Measurements from ENCODE around the gene TSC22D3.

The TSC22D3 gene

DNA sequence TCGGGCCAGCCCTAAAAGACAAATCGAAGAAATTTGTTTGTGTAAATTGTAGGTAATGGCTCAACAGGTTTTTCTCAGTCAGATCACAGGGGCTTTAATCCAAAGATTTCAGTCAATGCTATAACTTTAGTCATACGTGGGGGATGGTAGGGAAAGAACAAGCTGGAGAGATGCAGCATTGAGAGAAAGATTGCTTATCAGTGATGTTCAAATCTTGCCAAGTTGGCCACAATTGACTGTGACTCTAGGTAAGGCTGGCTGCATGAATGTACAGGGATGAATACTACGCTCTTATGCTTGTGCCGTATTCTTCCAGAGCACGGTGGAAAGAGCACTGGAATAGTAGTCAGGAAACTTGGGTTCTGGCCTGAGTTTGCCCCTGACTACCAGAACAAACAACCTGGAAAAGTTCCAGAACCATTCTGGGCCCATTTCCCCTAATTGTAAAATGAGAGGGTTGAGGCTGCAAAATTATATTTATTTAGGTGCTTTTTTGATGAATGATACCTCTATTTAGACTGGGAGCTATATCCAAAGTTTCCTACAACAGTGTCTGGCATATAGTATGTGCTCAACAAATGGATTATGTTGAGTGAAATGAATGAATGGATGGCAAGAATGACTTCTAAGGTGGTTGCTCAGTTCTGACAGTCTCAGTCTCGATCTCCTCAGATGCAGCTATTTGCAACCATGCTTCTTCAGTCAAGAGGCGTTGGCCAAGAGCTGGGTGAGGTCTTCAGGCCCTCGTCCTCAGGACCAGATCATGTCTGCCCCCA, 44.4 kb downstream of the TSC22D3 start:
- in situ Hi-C loops (cut with MboI; ENCODE audit: low sequenced_read_pairs): no loop called here

GRCh38 chrX:107730298-107730655, 45.3 kb downstream of the TSC22D3 start:
- in situ Hi-C loops (cut with MboI; ENCODE audit: low sequenced_read_pairs): no loop called here

DNA sequence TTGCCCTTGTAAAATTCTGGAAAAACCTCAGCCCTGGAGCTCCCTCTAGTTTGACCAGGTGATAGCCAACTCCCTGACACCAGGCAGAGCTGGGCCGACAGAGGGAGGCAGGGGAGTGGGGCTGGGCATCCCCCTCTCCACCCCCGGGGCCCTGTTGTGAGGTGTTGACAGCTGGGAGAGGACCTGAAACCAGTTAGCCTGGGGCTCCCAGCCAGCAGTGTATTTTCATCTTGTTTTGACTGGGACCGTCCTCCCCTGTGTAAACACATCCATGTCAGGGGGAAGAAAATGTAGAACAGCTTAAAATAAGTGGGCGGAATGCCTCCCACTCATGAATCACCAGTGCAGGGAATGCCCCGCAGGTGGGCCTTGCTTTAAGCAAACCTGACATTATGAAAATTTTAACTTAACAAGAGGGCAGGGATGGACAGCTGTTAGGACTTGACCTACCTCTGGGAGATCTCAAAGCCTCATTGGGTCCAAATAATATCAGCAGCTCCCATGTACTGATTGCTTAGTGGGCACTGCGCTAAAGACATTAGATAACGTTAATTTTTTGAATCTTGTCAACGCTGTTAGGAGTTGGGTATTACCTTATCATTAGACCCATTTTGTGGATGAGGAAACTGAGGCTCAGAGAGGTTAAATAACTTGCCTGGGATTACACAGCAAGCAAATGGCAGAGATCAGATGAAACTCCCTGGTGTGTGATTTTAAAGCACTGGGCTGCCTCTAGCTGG, 45.9 kb downstream of the TSC22D3 start:
- in situ Hi-C loops (cut with MboI; ENCODE audit: low sequenced_read_pairs): no loop called here

DNA sequence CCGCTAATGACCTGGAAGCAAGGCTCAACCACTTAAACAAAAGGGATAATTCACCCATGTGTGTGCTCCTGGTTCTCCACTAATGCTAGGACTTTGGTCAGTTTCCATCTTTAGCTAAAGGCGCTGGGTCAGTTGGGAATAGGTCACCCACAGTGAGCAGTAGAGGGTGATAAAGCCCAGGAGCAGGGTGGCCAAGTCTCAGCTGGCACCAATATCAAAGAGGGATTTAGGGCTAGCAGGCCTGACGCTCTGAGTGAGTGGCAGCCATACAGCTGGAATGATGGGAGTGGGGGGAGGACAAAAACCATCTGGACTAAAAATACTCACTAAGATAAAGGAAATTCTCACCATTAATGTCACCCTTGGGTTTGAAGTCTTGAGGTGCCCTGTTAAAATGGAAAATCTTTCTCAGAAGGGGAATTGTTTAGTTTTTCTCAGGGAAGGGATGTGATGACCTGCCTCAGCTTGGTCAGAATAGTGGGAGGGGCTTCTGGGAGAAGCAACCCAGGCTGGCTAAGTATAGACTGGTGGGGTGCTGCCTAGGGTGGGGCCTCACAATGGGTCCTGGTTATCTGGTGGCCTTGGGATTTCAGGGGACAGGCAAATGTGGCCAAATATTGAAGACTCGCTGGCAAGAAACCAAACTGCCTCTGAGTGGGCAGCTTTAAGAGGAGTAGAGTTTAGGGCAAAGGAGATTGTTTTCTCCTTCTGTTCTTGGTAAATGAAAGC, 47.1 kb downstream of the TSC22D3 start:
- in situ Hi-C loops (cut with MboI; ENCODE audit: low sequenced_read_pairs): no loop called here

- in situ Hi-C loops (cut with MboI; ENCODE audit: low sequenced_read_pairs): no loop called here
Observed at GRCh38 chrX:107726816-107727534, 48.6 kb downstream of the TSC22D3 start.

DNA sequence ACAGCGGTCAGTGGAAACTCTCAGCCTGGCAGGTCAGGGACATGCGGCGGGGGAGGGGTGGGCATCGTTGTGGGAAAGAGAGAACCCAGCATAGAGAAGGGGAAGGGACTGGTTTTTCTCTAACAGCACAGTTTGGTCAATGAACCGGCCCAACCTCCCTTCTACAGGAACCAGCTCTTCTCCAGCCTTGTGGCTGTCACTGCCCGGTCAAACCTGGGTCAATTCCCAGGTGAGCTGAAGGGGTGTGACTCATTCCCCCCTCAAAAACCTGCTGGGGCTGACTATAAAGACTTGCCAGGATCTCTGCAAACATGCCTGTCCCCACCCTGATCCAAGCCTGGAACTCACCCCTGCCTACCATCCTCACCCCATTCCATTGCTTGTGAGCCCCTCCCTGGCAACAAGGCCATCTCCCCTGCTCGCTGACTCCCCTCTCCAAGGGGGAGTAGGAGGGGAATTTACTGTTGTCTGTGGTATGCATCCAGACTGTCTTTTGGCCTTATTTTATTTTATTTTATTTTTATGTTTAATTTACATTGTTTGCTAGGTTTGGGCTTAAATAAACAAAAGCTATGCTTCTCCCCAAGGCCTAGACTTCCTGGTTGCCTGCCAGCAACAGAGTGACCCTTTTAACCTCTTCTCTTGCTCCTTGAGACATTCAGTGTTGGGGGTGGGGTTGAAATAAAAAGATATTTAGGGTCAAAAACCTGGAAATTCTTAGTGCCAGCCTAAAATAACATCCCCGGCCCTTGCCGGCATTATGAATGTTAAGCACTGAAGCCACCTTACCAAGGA, 49.6 kb downstream of the TSC22D3 start:
- in situ Hi-C loops (cut with MboI; ENCODE audit: low sequenced_read_pairs): no loop called here

- in situ Hi-C loops (cut with MboI; ENCODE audit: low sequenced_read_pairs): no loop called here
Observed at GRCh38 chrX:107724653-107725052, 50.9 kb downstream of the TSC22D3 start.

DNA sequence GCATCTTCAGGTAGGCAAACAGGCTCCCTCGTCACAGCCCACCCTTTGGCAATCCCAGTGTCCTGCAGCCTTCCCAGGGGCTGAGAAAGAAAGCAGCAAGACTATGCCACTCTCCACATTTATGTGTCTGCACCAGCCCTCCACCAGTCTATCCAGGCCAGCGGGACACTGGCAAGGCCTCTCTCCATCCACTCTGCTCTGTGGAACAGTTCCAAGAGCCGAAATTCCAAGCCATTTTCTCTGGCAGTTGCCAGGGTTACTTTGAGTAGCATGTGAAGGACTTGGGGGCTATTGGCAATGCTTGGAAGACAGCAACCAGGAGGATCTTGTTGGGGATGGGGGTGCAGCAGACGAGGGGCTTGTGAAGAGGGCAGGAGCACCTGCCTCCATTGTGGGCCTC, 52.1 kb downstream of the TSC22D3 start:
- in situ Hi-C loops (cut with MboI; ENCODE audit: low sequenced_read_pairs): no loop called here

- in situ Hi-C loops (cut with MboI; ENCODE audit: low sequenced_read_pairs): no loop called here
Observed at GRCh38 chrX:107721966-107722707, 53.5 kb downstream of the TSC22D3 start.

- in situ Hi-C loops (cut with MboI; ENCODE audit: low sequenced_read_pairs): no loop called here
Observed at GRCh38 chrX:107721318-107721717, 54.3 kb downstream of the TSC22D3 start.

- in situ Hi-C loops (cut with MboI; ENCODE audit: low sequenced_read_pairs): no loop called here
Observed at GRCh38 chrX:107718156-107718621, 57.4 kb downstream of the TSC22D3 start.

DNA sequence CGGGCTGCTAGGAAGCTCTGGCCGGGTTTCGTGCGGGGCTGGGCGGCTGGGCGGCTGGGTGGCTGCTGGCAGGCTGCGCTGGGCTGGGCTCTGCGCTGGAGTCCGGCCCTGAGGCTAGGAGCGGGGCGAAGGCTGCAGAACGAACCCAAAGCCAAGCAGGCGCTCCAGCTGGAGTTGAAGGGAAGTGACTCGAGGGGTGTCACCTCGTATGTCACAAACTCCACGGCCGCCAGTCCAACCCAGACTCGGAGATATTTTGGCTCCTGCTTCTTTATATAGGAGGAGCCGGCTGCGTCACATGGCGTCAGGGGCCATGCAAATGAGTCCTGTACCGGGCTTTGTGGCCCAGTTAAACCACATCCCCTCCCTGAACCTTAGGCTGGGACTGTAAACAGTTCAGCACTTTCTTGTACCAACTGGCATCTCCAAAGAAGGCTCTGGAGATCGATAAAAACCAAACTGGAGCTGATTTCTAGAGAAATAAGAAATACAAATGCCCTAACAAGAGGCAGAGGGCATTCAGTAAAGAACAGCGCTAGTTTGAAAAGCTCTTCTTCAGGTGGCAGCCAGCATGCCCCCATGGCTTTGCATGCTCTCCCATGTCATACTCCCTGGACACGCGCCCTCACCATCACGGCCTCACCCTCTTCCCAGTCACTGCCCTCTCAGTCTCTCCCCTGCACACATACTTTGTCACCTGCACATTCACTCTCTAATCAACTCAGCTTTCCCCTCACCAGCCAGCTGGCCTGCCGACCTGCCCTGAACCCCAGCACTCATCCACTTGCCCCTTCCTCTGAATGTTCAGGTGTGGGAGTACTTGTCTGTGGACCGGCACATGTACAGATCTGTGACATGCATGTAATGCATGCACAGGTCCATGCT, 58.5 kb downstream of the TSC22D3 start:
- in situ Hi-C loops (cut with MboI; ENCODE audit: low sequenced_read_pairs): no loop called here

- in situ Hi-C loops (cut with MboI; ENCODE audit: low sequenced_read_pairs): no loop called here
Observed at GRCh38 chrX:107716118-107716684, 59.4 kb downstream of the TSC22D3 start.

DNA sequence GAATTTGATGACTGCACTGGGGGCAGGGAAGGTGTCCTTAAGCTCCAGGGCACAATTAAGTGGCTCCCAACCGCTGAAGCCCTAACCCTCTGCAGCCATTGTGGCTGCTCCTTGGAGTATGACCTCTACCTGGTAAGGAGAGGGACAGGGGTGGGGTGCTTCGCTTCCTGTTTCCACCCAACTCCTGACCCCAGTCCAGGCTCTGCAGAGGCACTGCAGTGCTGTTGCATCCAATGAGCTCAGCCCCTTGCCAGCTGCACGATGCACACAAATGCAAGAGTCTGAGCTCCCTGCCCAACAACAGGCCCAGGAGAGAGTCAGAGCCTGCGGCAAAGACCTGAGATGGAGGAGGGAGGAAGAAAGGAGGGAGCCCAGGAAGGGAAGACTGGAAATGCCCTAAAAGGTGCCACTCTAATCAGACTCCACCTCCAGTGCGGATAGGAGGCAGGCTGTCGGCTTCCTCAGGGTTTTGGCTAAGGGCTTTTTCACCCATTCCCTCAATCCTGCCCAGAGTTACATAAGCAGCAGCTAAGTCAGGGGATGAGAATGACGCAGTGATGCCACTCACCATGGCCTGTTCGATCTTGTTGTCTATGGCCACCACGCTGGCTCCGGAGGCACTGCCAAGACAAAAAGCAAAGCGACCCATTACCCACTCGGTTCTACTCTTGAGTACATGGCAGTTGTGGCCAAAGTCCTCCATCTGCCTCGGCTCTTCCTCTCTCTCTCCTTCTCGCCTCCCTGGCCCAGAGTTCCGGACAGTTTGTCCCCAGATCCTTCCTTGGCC, 60.1 kb downstream of the TSC22D3 start:
- in situ Hi-C loops (cut with MboI; ENCODE audit: low sequenced_read_pairs): no loop called here

DNA sequence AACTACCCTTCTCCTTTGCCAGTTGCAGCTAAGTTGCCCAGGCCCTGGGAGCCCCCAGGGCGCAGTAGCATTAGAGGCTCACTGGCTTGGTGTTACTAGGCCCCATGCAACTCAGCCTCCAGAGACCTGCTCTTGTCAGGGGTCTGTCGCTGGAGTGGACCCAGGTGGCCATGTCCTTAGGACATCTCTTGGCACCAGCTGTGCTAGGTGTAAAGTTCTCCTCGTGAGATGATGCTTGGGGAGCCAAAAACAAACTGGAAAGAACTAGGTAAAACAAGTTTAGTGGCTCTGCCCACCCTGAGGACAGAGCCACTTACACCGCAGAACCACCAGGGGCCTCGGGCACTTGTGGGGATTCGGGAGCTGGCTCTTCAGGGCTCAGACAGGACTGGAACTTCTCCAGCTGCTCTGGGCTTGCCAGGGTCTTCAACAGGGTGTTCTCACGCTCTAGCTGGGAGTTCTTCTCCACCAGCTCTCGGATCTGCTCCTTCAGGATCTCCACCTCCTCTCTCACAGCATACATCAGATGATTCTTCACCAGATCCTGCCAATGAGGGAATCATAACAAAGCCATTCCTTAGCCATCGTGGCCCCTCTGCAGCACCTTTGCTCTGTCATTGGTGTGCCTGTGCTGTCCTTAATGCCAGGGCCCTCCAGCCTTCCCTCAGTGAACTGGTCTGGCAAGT, 61.2 kb downstream of the TSC22D3 start:
- in situ Hi-C loops (cut with MboI; ENCODE audit: low sequenced_read_pairs): no loop called here

GRCh38 chrX:107713543-107714205, 61.9 kb downstream of the TSC22D3 start:
- in situ Hi-C loops (cut with MboI; ENCODE audit: low sequenced_read_pairs): no loop called here
